ENCODE measurements around the gene DLGAP4.

Gene DLGAP4

GRCh38 chr20:36573798-36574365, 267.7 kb downstream of the DLGAP4 start:
- DNase-seq = peak; percentile 40

- peak; percentile 54 for DNase-seq
Observed at GRCh38 chr20:36574366-36575135, 268.4 kb downstream of the DLGAP4 start.

GRCh38 chr20:36576081-36576445, 269.9 kb downstream of the DLGAP4 start:
- no peak for DNase-seq
